ENCODE data around the gene CDKN2AIPNL. TPM values are rescaled to one million over a fixed set of nuclear protein-coding genes. Genes with fewer than 3 reads are reported as not detected.
A peak's percentile ranks its signal among the peaks of the same experiment; 100 is the strongest.

CDKN2AIPNL gene
- total RNA-seq, 1 donor from 2014 or later, result 26.2 TPM

DNA sequence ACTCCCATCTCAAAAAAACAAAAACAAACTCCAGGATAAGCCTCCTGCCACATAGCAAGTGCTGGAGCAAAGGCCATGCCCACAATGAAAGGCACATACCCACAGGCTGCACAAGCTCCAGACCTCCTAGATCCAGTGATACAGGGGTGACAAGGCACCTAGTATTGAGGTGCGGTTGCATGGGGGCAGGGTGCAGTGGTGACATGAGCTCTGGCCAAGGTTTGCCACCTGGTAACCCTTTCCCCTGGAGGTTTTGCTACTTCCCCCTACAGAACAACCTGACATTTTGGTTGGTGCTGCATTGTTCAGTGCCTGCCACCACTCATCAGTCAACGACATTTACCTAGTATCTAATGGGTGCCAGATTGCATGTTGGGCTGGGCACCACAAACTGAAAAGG is 14.5 kb downstream of the CDKN2AIPNL start:
- H3K27me3 Mint-ChIP-seq (ENCODE audit: unreplicated experiment), result peaks cover 1% of the 10 kb centered on the region
- DNase-seq (ENCODE audit: low spot score), result no peak
- peaks cover 15% of the 10 kb centered on the region for H3K36me3 Mint-ChIP-seq (ENCODE audit: low read depth, unreplicated experiment)
- TF ChIP-seq, protein P1, sequence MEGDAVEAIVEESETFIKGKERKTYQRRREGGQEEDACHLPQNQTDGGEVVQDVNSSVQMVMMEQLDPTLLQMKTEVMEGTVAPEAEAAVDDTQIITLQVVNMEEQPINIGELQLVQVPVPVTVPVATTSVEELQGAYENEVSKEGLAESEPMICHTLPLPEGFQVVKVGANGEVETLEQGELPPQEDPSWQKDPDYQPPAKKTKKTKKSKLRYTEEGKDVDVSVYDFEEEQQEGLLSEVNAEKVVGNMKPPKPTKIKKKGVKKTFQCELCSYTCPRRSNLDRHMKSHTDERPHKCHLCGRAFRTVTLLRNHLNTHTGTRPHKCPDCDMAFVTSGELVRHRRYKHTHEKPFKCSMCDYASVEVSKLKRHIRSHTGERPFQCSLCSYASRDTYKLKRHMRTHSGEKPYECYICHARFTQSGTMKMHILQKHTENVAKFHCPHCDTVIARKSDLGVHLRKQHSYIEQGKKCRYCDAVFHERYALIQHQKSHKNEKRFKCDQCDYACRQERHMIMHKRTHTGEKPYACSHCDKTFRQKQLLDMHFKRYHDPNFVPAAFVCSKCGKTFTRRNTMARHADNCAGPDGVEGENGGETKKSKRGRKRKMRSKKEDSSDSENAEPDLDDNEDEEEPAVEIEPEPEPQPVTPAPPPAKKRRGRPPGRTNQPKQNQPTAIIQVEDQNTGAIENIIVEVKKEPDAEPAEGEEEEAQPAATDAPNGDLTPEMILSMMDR (IDR thresholded peaks at IDR 0.05; ENCODE audit: unreplicated experiment), result no peak
- no peak overlapping the region for H3K4me3 Mint-ChIP-seq (ENCODE audit: unreplicated experiment)
- H3K4me1 Mint-ChIP-seq (ENCODE audit: unreplicated experiment), result no peaks in the 10 kb centered on the region
- H3K9me3 Mint-ChIP-seq (ENCODE audit: unreplicated experiment), result no peaks in the 10 kb centered on the region
- H3K27ac Mint-ChIP-seq (ENCODE audit: unreplicated experiment), result peak overlapping the region; percentile 27

DNA sequence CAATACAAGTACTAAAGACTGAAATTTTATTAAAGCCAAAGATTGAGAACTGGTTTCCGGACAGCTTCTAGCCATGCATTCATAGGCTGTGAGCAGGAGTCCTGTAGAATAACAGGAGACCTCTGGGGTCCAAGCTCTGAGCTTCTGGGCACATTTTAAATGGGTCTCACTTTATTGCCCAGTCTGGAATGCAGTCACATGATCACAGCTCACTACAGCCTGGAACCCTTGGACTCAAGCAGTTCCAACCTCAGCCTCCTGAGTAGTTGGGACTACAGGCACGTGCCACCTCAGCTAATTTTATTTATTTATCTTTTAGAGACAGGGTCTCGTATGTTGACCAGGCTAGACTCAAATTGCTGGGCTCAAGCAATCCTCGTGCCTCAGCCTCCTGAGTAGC is 15.4 kb downstream of the CDKN2AIPNL start:
- H3K9me3 Mint-ChIP-seq (ENCODE audit: unreplicated experiment), result no peaks in the 10 kb centered on the region
- no peak overlapping the region for H3K4me3 Mint-ChIP-seq (ENCODE audit: unreplicated experiment)
- TF ChIP-seq, protein P1 (IDR thresholded peaks at IDR 0.05; ENCODE audit: unreplicated experiment), result no peak
- DNase-seq (ENCODE audit: low spot score), result no peak
- peaks cover 1% of the 10 kb centered on the region for H3K27me3 Mint-ChIP-seq (ENCODE audit: unreplicated experiment)
- no peaks in the 10 kb centered on the region for H3K4me1 Mint-ChIP-seq (ENCODE audit: unreplicated experiment)
- peaks cover 15% of the 10 kb centered on the region for H3K36me3 Mint-ChIP-seq (ENCODE audit: low read depth, unreplicated experiment)
- no peak overlapping the region for H3K27ac Mint-ChIP-seq (ENCODE audit: unreplicated experiment)

DNA sequence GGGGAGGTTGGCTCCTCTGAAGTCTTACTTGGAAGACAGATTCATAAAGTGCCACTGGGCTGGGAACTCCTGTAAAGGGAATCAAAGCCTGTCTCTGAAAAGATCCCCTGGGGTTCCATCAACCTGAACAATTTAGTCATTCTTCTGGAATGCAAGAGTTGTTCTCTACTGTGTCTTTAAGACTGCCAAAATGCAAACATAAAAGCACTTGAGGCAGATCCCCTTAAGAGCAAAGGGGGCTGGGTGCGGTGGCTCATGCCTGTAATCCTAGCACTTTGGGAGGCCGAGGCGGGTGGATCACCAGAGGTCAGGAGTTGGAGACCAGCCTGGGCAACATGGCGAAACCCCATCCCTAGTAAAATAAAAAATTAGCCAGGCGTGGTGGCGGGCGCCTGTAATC is 16.7 kb downstream of the CDKN2AIPNL start:
- H3K27me3 Mint-ChIP-seq (ENCODE audit: unreplicated experiment), result peaks cover 1% of the 10 kb centered on the region
- DNase-seq (ENCODE audit: low spot score), result no peak
- TF ChIP-seq, protein P1 (IDR thresholded peaks at IDR 0.05; ENCODE audit: unreplicated experiment), result no peak
- no peak overlapping the region for H3K27ac Mint-ChIP-seq (ENCODE audit: unreplicated experiment)
- no peak overlapping the region for H3K4me3 Mint-ChIP-seq (ENCODE audit: unreplicated experiment)
- no peaks in the 10 kb centered on the region for H3K4me1 Mint-ChIP-seq (ENCODE audit: unreplicated experiment)
- peaks cover 17% of the 10 kb centered on the region for H3K36me3 Mint-ChIP-seq (ENCODE audit: low read depth, unreplicated experiment)
- no peaks in the 10 kb centered on the region for H3K9me3 Mint-ChIP-seq (ENCODE audit: unreplicated experiment)

DNA sequence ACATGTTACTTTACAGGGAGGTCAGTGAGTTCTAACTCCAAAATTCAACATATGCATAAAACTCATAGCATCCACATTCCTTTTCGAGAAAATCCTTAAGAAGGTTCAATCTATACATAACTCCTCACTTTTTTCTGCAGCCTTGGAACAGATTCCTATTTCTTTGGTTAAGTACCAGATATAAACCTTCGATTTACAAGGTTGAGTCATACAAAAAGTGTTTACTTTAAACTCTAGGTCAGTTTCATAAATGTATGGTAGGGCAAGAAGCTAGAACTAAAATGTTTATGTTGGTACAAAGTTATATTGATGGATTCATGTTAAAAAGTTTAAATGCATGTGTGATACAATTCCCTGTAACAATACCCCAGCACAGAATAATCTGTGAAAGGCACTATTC is 19.4 kb downstream of the CDKN2AIPNL start:
- Mint-ChIP-seq H3K36me3 (ENCODE audit: low read depth, unreplicated experiment) (peaks cover 29% of the 10 kb centered on the region), H3K27ac (ENCODE audit: unreplicated experiment) (no peak overlapping the region), H3K4me1 (ENCODE audit: unreplicated experiment) (no peaks in the 10 kb centered on the region), H3K4me3 (ENCODE audit: unreplicated experiment) (no peak overlapping the region), H3K9me3 (ENCODE audit: unreplicated experiment) (no peaks in the 10 kb centered on the region), H3K27me3 (ENCODE audit: unreplicated experiment) (peaks cover under 1% of the 10 kb centered on the region)
- DNase-seq (ENCODE audit: low spot score), result no peak
- TF ChIP-seq, protein P1 (IDR thresholded peaks at IDR 0.05; ENCODE audit: unreplicated experiment), result no peak

DNA sequence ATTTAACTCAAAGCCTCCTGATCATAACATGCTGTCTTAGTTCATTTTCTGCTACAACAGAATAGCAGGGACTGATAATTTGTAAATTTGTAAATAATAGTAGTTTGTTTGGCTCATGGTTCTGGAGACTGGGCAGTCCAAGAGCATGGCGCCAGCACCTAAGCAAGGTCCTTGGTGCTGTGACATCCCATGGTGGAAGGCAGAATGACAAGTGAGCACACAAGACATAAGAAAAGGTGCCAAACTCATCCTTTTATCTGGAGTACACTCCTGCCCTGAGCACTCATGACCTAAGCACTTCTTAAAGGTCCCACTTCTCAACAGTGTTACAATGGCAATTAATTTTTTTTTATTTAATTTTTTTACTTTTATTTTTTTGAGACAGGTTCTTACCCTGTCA is 24.2 kb downstream of the CDKN2AIPNL start:
- no peaks in the 10 kb centered on the region for H3K9me3 Mint-ChIP-seq (ENCODE audit: unreplicated experiment)
- TF ChIP-seq, protein P1 (IDR thresholded peaks at IDR 0.05; ENCODE audit: unreplicated experiment), result no peak
- no peaks in the 10 kb centered on the region for H3K4me1 Mint-ChIP-seq (ENCODE audit: unreplicated experiment)
- H3K27ac Mint-ChIP-seq (ENCODE audit: unreplicated experiment), result no peak overlapping the region
- H3K4me3 Mint-ChIP-seq (ENCODE audit: unreplicated experiment), result peak overlapping the region; percentile 59
- DNase-seq (ENCODE audit: low spot score), result no peak
- H3K36me3 Mint-ChIP-seq (ENCODE audit: low read depth, unreplicated experiment), result peaks cover 32% of the 10 kb centered on the region
- no peaks in the 10 kb centered on the region for H3K27me3 Mint-ChIP-seq (ENCODE audit: unreplicated experiment)

All from endothelial cell (in vitro differentiated cells).